CD14-positive monocyte (primary cell): ENCODE measurements around the gene ABCB8. TPM values are rescaled to one million over a fixed set of nuclear protein-coding genes. Genes with fewer than 3 reads are reported as not detected.

Experiments
- DNase-seq, 3 donors: peaks; one replicate each; pipeline ENCODE4 v3.0.0-alpha.2; 2011 to 2022
- H2AFZ ChIP-seq: 2 replicates; pipeline ENCODE4 v1.6.0; 2012; ENCODE audit warnings: mild to moderate bottlenecking, low read depth, low read length, inconsistent platforms; ENCODE audit not compliant: insufficient read depth, poor library complexity, severe bottlenecking
- H3K27ac ChIP-seq, 2 donors: 1 replicate in 1 of 2; 2 replicates in 1 of 2; pipeline ENCODE4 v1.5.1; 2012 to 2013; ENCODE audit warnings: low read length in 2 of 2, control low read depth in 1 of 2, inconsistent platforms in 1 of 2, low read depth in 1 of 2, mild to moderate bottlenecking in 1 of 2
- H3K27me3 ChIP-seq, 2 donors: one replicate each; pipeline versions ENCODE4 v1.6.0 to v1.6.1; 2011 to 2013; ENCODE audit warnings: low read length in 2 of 2; ENCODE audit not compliant: control insufficient read depth in 2 of 2, insufficient read depth in 2 of 2
- H3K36me3 ChIP-seq, 2 donors: replicated peaks in 1 of 2; 1 replicate in 1 of 2; 2 replicates in 1 of 2; pipeline versions ENCODE4 v1.5.1 to v1.6.1; 2012 to 2013; ENCODE audit warnings: low read length in 2 of 2, control low read depth in 1 of 2, inconsistent platforms in 1 of 2, mild to moderate bottlenecking in 1 of 2; ENCODE audit not compliant: insufficient read depth in 2 of 2, control insufficient read depth in 1 of 2
- H3K4me1 ChIP-seq, 2 donors: 1 replicate in 1 of 2; 2 replicates in 1 of 2; pipeline versions ENCODE4 v1.5.1 to v1.6.1; 2012 to 2013; ENCODE audit warnings: low read length in 2 of 2, control low read depth in 1 of 2, inconsistent platforms in 1 of 2, mild to moderate bottlenecking in 1 of 2, moderate library complexity in 1 of 2; ENCODE audit not compliant: insufficient read depth in 2 of 2, control insufficient read depth in 1 of 2
- H3K4me2 ChIP-seq: replicated peaks from 2 replicates; pipeline ENCODE3; 2012; ENCODE audit warnings: low read length, moderate library complexity, mild to moderate bottlenecking; ENCODE audit not compliant: poor library complexity, severe bottlenecking; ENCODE audit errors: extremely low read depth
- H3K4me3 ChIP-seq, 3 experiments: fragments of 200-600 bp in 1 of 3; sonication (generic) in 1 of 3; replicated peaks in 1 of 3; 1 replicate in 2 of 3; 2 replicates in 1 of 3; pipeline ENCODE4 v1.5.1; 2011 to 2013; ENCODE audit warnings: low read length in 3 of 3, mild to moderate bottlenecking in 3 of 3, control low read depth in 2 of 3, low read depth in 2 of 3, inconsistent platforms in 1 of 3, moderate library complexity in 1 of 3
- H3K79me2 ChIP-seq: 2 replicates; pipeline ENCODE4 v1.6.0; 2012; ENCODE audit warnings: mild to moderate bottlenecking, control low read depth, inconsistent platforms, low read length, moderate library complexity; ENCODE audit not compliant: insufficient read depth
- H3K9ac ChIP-seq: 2 replicates; pipeline ENCODE4 v1.6.0; 2017; ENCODE audit warnings: low read length, mild to moderate bottlenecking; ENCODE audit not compliant: insufficient read depth, poor library complexity, severe bottlenecking
- H3K9me3 ChIP-seq, 2 donors: replicated peaks in 1 of 2; 1 replicate in 1 of 2; 2 replicates in 1 of 2; pipeline versions ENCODE4 v1.5.1 to v1.6.1; 2012 to 2013; ENCODE audit warnings: low read length in 2 of 2, control low read depth in 1 of 2; ENCODE audit not compliant: control insufficient read depth in 1 of 2, insufficient read depth in 1 of 2
- H4K20me1 ChIP-seq: 2 replicates; pipeline ENCODE4 v1.6.0; 2012; ENCODE audit warnings: mild to moderate bottlenecking, low read length, control low read depth, moderate library complexity; ENCODE audit not compliant: insufficient read depth
- H3K27ac Mint-ChIP-seq, 7 donors: one replicate each; pipeline ENCODE4 v1.8.0; 2020; ENCODE audit warnings: mild to moderate bottlenecking in 7 of 7, mixed read lengths in 7 of 7, moderate library complexity in 6 of 7, inconsistent platforms in 2 of 7
- H3K27me3 Mint-ChIP-seq, 3 donors: one replicate each; pipeline ENCODE4 v1.8.0; 2021 to 2022; ENCODE audit warnings: low read depth in 3 of 3, mild to moderate bottlenecking in 3 of 3, mixed read lengths in 3 of 3, moderate library complexity in 3 of 3, inconsistent platforms in 1 of 3
- H3K36me3 Mint-ChIP-seq, 2 donors: one replicate each; pipeline ENCODE4 v1.8.0; 2020; ENCODE audit warnings: mixed read lengths in 2 of 2, inconsistent platforms in 1 of 2, mild to moderate bottlenecking in 1 of 2
- H3K4me1 Mint-ChIP-seq: one replicate; pipeline ENCODE4 v1.8.0; 2020; ENCODE audit warnings: mild to moderate bottlenecking, mixed read lengths
- H3K4me3 Mint-ChIP-seq, 2 donors: one replicate each; pipeline ENCODE4 v1.8.0; 2020; ENCODE audit warnings: mild to moderate bottlenecking in 2 of 2, mixed read lengths in 2 of 2, moderate library complexity in 1 of 2
- H3K9me3 Mint-ChIP-seq, 7 donors: one replicate each; pipeline ENCODE4 v1.8.0; 2020 to 2022; ENCODE audit warnings: mixed read lengths in 7 of 7, mild to moderate bottlenecking in 6 of 7, moderate library complexity in 6 of 7, inconsistent platforms in 2 of 7
- WGBS: methylation state at CpG from one replicate; pipeline ENCODE4 v1.1.5; 2013; ENCODE audit warnings: missing lambda C conversion rate; ENCODE audit not compliant: insufficient coverage; 5-methylcytosine and 5-hydroxymethylcytosine counted together
- intact Hi-C, 2 donors: fragments of 100-400 bp; cut with micrococcal nuclease; formaldehyde crosslinking; loops; one replicate each; pipeline versions ENCODE4 v1.15.0 to v1.15.1; 2023
- polyA plus RNA-seq, 3 donors: library from polyadenylated mRNA; depleted of rRNA in 1 of 3; unstranded in 2 of 3; stranded (reverse) in 1 of 3; fragments of 300-500 nt in 2 of 3; fragments of >200 nt in 1 of 3; fragmentation: Illumina TruSeq in 2 of 3; gene quantifications; 1 replicate in 2 of 3; 2 replicates in 1 of 3; pipeline ENCODE4 v1.2.3, GENCODE V29; 2012 to 2021
- TF ChIP-seq, protein P1 (sequence below): fragments of 200-600 bp; IDR thresholded peaks from one replicate; pipeline ENCODE4 v1.8.0; 2022; ENCODE audit warnings: antibody characterized with exemption, mild to moderate bottlenecking

The ABCB8 gene
- polyA plus RNA-seq, 3 donors = 9.3 to 19.9 (median 9.5) TPM

DNA sequence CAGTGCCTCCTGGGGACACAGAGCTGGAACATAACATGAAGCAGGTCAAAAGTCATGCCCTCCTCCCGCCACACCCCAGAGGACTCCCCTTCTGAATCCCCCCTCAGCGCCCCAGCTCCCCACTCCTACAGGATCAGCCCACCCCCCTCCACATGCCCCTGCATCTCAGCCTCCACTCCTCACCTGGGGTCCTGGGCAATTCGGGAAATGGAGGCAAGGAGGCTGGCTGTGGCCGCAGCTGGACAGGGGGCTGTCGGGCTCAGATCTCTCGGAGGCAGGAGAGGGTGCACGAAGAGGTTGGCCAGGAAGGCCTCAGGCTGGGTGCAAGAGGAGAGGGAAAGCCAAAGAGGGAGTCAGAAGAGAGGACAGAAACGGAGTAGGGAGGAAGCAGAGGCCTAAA lies 11.7 kb upstream of the ABCB8 start:
- peak overlapping the region in 1 of 7 donors; percentile 50 for H3K27ac Mint-ChIP-seq
- peaks cover 67 to 95% (median 78%) of the 10 kb centered on the region in 3 donors for H3K27me3 Mint-ChIP-seq
- WGBS = 89% methylated on average over 7 of the region's 8 CpGs
- H3K27ac ChIP-seq = no peak overlapping the region
- peaks cover 0 to 22% (median 5%) of the 10 kb centered on the region in 7 donors for H3K9me3 Mint-ChIP-seq
- H3K4me1 ChIP-seq = peaks cover 31 to 52% of the 10 kb centered on the region in 2 donors
- no peak for DNase-seq
- H3K9ac ChIP-seq = no peak overlapping the region
- peaks cover 0 to 6% of the 10 kb centered on the region in 2 donors for H3K9me3 ChIP-seq
- no peaks in the 10 kb centered on the region for H4K20me1 ChIP-seq
- peaks cover 46% of the 10 kb centered on the region for H3K4me1 Mint-ChIP-seq
- no peak overlapping the region for H2AFZ ChIP-seq
- H3K4me2 ChIP-seq = no peak overlapping the region
- TF ChIP-seq, protein P1, sequence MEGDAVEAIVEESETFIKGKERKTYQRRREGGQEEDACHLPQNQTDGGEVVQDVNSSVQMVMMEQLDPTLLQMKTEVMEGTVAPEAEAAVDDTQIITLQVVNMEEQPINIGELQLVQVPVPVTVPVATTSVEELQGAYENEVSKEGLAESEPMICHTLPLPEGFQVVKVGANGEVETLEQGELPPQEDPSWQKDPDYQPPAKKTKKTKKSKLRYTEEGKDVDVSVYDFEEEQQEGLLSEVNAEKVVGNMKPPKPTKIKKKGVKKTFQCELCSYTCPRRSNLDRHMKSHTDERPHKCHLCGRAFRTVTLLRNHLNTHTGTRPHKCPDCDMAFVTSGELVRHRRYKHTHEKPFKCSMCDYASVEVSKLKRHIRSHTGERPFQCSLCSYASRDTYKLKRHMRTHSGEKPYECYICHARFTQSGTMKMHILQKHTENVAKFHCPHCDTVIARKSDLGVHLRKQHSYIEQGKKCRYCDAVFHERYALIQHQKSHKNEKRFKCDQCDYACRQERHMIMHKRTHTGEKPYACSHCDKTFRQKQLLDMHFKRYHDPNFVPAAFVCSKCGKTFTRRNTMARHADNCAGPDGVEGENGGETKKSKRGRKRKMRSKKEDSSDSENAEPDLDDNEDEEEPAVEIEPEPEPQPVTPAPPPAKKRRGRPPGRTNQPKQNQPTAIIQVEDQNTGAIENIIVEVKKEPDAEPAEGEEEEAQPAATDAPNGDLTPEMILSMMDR = no peak
- no peak overlapping the region for H3K4me3 ChIP-seq
- H3K79me2 ChIP-seq = no peaks in the 10 kb centered on the region
- H3K36me3 ChIP-seq = no peaks in the 10 kb centered on the region
- intact Hi-C loops = loop anchor here in 1 of 2 donors (5.0 kb wide), 1 partner anchor 96 kb away; no protein-coding TSS in a partner anchor
- H3K36me3 Mint-ChIP-seq = peaks cover 3 to 6% of the 10 kb centered on the region in 2 donors
- peak overlapping the region in 1 of 2 donors; percentile 42 for H3K4me3 Mint-ChIP-seq
- peaks cover 25 to 68% of the 10 kb centered on the region in 2 donors for H3K27me3 ChIP-seq

DNA sequence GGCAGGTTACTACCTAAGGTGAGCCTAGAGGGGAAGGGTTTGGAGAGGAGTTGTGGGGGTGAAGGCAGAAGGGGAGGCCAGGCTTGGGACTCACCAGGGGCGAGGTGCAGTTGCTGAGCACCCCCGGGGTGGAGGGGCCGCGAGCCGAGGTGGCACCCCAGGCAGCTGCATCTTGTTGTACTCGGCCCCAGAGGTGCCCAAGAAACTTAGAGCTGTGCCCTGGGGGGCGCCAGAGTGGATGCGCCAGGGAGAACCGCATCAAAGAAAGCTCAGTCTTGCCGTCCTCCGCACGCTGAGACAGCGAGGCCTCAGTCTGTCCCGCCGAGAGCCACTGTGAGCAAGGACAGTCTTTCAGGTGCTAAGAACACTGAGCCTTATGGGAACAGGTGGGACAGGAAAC lies 11.3 kb upstream of the ABCB8 start:
- H3K27me3 Mint-ChIP-seq = peaks cover 66 to 93% (median 78%) of the 10 kb centered on the region in 3 donors
- Histone ChIP-seq H3K79me2 (no peaks in the 10 kb centered on the region), H3K36me3 (no peaks in the 10 kb centered on the region), H4K20me1 (no peaks in the 10 kb centered on the region), H3K27me3 (peaks cover 25 to 65% of the 10 kb centered on the region in 2 donors), H2AFZ (no peak overlapping the region), H3K4me2 (no peak overlapping the region), H3K4me1 (peaks cover 31 to 50% of the 10 kb centered on the region in 2 donors), H3K9ac (no peak overlapping the region), H3K9me3 (peaks cover 0 to 6% of the 10 kb centered on the region in 2 donors), H3K27ac (no peak overlapping the region), H3K4me3 (no peak overlapping the region)
- no peak for DNase-seq
- 97% methylated on average over 15 of the region's 15 CpGs for WGBS
- TF ChIP-seq, protein P1 = no peak
- peaks cover 0 to 21% (median 5%) of the 10 kb centered on the region in 7 donors for H3K9me3 Mint-ChIP-seq
- intact Hi-C loops = loop anchor here in 1 of 2 donors (5.0 kb wide), 1 partner anchor 95 kb away; no protein-coding TSS in a partner anchor
- peak overlapping the region in 1 of 2 donors; percentile 88 for H3K4me3 Mint-ChIP-seq
- H3K4me1 Mint-ChIP-seq = peaks cover 42% of the 10 kb centered on the region
- peaks cover 3 to 5% of the 10 kb centered on the region in 2 donors for H3K36me3 Mint-ChIP-seq
- H3K27ac Mint-ChIP-seq = no peak overlapping the region
